A375 (cell line): Measurements from ENCODE around the gene RGPD8. TPM values are rescaled to one million over a fixed set of nuclear protein-coding genes. Genes with fewer than 3 reads are reported as not detected.

Source experiments
- small RNA-seq: library from RNA; depleted of rRNA; stranded (forward); fragments of <200 nt; gene quantifications from one replicate; pipeline ENCODE3, GENCODE V24; 2014
- total RNA-seq: library from RNA; depleted of rRNA; stranded (reverse); fragments of >200 nt; shearing (Covaris generic); gene quantifications from 2 replicates; pipeline ENCODE4 v1.2.3, GENCODE V29; 2014; rRNA removed

Gene RGPD8
- 5.0 and 6.9 TPM in 2 replicates for total RNA-seq

DNA sequence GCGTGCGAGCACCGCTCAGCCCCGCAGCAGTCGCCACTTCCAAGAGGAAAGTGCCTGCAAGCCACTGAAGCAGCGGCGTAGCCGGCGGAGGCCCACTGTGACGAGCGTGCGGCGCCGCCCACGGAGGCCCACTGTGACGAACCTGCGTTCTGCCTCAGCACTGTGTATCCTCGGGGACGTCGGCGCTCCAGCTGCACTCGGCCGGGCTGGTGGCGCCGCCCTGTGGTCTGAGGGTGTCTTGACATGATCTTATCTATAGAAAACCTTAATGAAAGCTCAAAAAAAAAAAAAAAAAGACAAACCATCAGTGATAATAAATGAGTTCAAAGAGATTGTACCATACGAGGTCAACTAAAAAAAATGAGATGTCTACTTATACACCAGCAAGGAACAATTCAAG is at the start of gene RGPD8:
Gene RGPD8, minus strand, starts transcription at position 166 of the 400 bp plus-strand sequence. CDS start 192 bp downstream, outside the sequence.

DNA sequence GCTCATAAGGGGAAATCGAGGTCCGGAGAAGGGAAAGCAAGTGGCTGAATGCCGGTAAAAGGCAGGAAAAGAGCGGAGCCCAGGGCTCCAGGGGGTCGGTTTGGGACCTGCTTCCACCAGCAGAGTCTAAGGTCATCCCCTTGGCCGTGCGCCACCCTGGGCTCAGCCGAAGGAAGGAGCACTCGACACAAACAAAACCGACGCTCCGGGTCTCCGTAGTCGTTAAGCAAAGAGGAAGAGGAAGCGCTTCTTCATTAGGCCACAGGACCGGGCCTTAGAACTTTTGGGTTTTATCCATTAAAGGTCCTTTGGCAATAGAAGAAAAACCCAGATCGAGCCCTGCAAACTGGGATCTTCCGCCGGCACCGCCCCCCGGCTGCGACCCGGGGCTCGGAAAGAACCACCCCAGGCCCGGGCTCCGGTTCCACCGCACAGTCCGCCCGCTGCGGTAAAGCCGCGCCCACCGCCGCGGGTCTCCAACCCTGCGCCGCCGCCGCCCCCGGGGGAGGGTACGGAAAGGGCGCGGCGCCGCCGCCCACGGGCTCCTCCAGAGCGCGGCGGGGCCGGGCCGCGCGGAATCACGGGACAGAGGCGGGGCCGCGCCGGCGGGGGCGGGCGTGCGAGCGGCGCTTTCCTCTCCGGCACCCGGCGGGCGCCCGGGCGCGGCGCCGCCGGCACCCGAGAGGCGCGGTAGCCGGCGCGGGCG is 48.2 kb upstream of the RGPD8 start, which contains the start of gene TTL:
Gene TTL, plus strand, starts transcription at position 629 of the 706 bp plus-strand sequence. CDS start 189 bp downstream, outside the sequence.

Small RNAs within 50 kb of the gene (small RNA-seq; reads per million reads assigned to genes)
- not detected for gene AC115115.1

Other genes with a start within 250 kb of the RGPD8 start
- gene ZC3H8, start 178.6 kb downstream of the RGPD8 start, total RNA-seq: 19.0 and 26.0 TPM in 2 replicates
- 1.4 and 1.5 TPM in 2 replicates for gene ZC3H6, start 158.0 kb downstream of the RGPD8 start, total RNA-seq
- gene TTL, start 48.5 kb upstream of the RGPD8 start, total RNA-seq: 23.3 and 30.4 TPM in 2 replicates
- gene POLR1B, start 108.8 kb upstream of the RGPD8 start, total RNA-seq: 30.1 and 34.1 TPM in 2 replicates
- gene CHCHD5, start 151.0 kb upstream of the RGPD8 start, total RNA-seq: 20.5 and 28.5 TPM in 2 replicates
- gene SLC20A1, start 212.3 kb upstream of the RGPD8 start, total RNA-seq: 209 and 237 TPM in 2 replicates